SK-N-SH (cell line): ENCODE data around the gene DIAPH2. TPM values are rescaled to one million over a fixed set of nuclear protein-coding genes. Genes with fewer than 3 reads are reported as not detected.
"Not testable (repeated sequence)": the region's sequence is repeated elsewhere in the genome, so short reads cannot be mapped to it uniquely, and the experiment has no call there.

Source experiments
- CTCF ChIA-PET: fragments of 300-600, 350-600 bp; formaldehyde crosslinking; extraction: SDS; loops from one replicate; lab custom pipeline; 2021; lab: Yijun Ruan, JAX
- POLR2A ChIA-PET: fragments of 350-600 bp; sonication (Branson Sonifier 250); formaldehyde crosslinking; extraction: SDS; loops from one replicate; lab custom pipeline; 2020; ENCODE audit warnings: antibody characterized with exemption, inconsistent platforms; lab: Yijun Ruan, JAX
- DNase-seq: peaks from one replicate; pipeline ENCODE4 v3.0.0; 2012
- H2AFZ ChIP-seq: fragments of 200-600 bp; sonication (generic); 2 replicates; pipeline ENCODE4 v1.8.1; 2016; ENCODE audit warnings: antibody characterized with exemption, mild to moderate bottlenecking, low read depth
- H3F3A ChIP-seq: fragments of 200-600 bp; sonication (generic); replicated peaks from 2 replicates; pipeline ENCODE3; 2016; ENCODE audit warnings: antibody characterized with exemption, mild to moderate bottlenecking; ENCODE audit not compliant: insufficient read depth
- H3K27ac ChIP-seq, 2 experiments: fragments of 200-500 bp in 1 of 2; fragments of 200-600 bp in 1 of 2; sonication (Bioruptor generic) in 1 of 2; sonication (generic), shearing (Covaris generic) in 1 of 2; 2 replicates each; pipeline versions ENCODE4 v1.5.1 to v1.6.1; 2014 to 2016; ENCODE audit warnings: low read depth in 2 of 2, inconsistent platforms in 1 of 2, low read length in 1 of 2, mild to moderate bottlenecking in 1 of 2, mixed read lengths in 1 of 2
- H3K27me3 ChIP-seq: fragments of 200-600 bp; sonication (generic), shearing (Covaris generic); 2 replicates; pipeline ENCODE4 v1.6.1; 2016; ENCODE audit warnings: mixed run types; ENCODE audit not compliant: insufficient read depth
- H3K36me3 ChIP-seq, 2 experiments: fragments of 200-500 bp in 1 of 2; fragments of 200-600 bp in 1 of 2; sonication (Bioruptor generic) in 1 of 2; sonication (generic) in 1 of 2; replicated peaks in 1 of 2; 2 replicates each; pipeline versions ENCODE3 to v1.5.1; 2014 to 2016; ENCODE audit warnings: low read length in 1 of 2, mild to moderate bottlenecking in 1 of 2; ENCODE audit not compliant: insufficient read depth in 2 of 2, control insufficient read depth in 1 of 2
- H3K4me1 ChIP-seq, 2 experiments: fragments of 200-500 bp in 1 of 2; fragments of 200-600 bp in 1 of 2; sonication (Bioruptor generic) in 1 of 2; sonication (generic), shearing (Covaris generic) in 1 of 2; 2 replicates each; pipeline versions ENCODE4 v1.5.1 to v1.6.1; 2014 to 2016; ENCODE audit warnings: low read depth in 1 of 2, low read length in 1 of 2, mixed run types in 1 of 2; ENCODE audit not compliant: insufficient read depth in 2 of 2, control insufficient read depth in 1 of 2
- H3K4me2 ChIP-seq: fragments of 200-600 bp; sonication (generic), shearing (Covaris generic); 2 replicates; pipeline ENCODE4 v1.6.1; 2017; ENCODE audit warnings: mixed run types
- H3K4me3 ChIP-seq, 2 experiments: fragments of 200-500 bp in 1 of 2; fragments of 200-600 bp in 1 of 2; sonication (Bioruptor generic) in 1 of 2; sonication (generic), shearing (Covaris generic) in 1 of 2; 2 replicates each; pipeline versions ENCODE4 v1.5.1 to v1.8.1; 2014 to 2016; ENCODE audit warnings: low read depth in 2 of 2, inconsistent platforms in 1 of 2, low read length in 1 of 2, mild to moderate bottlenecking in 1 of 2, mixed read lengths in 1 of 2, moderate library complexity in 1 of 2
- H3K79me2 ChIP-seq: fragments of 200-600 bp; sonication (generic); 2 replicates; pipeline ENCODE4 v1.8.1; 2017; ENCODE audit warnings: mild to moderate bottlenecking; ENCODE audit not compliant: insufficient read depth
- H3K9ac ChIP-seq: fragments of 200-600 bp; sonication (generic); 2 replicates; pipeline ENCODE4 v1.6.1; 2017; ENCODE audit warnings: mixed run types
- H3K9me2 ChIP-seq: fragments of 200-600 bp; sonication (generic); 2 replicates; pipeline ENCODE4 v1.6.1; 2017; ENCODE audit warnings: mixed run types
- H3K9me3 ChIP-seq: fragments of 200-600 bp; sonication (generic); 2 replicates; pipeline ENCODE4 v1.6.1; 2017; ENCODE audit warnings: mixed run types, mild to moderate bottlenecking, moderate library complexity
- H4K20me1 ChIP-seq: fragments of 200-600 bp; sonication (generic); 2 replicates; pipeline ENCODE4 v1.6.1; 2017; ENCODE audit warnings: mild to moderate bottlenecking, mixed run types; ENCODE audit not compliant: insufficient read depth
- ELF1 ChIP-seq: IDR thresholded peaks from 2 replicates; pipeline ENCODE4 v1.4.0; 2012
- FOXJ3 ChIP-seq: sonication (generic); formaldehyde crosslinking; IDR thresholded peaks from 2 replicates; pipeline ENCODE4 v1.5.1; 2020; ENCODE audit warnings: mild to moderate bottlenecking, missing genetic modification reagents
- FOXM1 ChIP-seq: IDR thresholded peaks from 2 replicates; pipeline ENCODE4 v1.4.0; 2012; ENCODE audit warnings: low read depth, mild to moderate bottlenecking
- GABPA ChIP-seq: IDR thresholded peaks from 2 replicates; pipeline ENCODE4 v1.4.0; 2012; ENCODE audit warnings: low read depth, mild to moderate bottlenecking
- JUND ChIP-seq: IDR thresholded peaks from 2 replicates; pipeline ENCODE4 v1.4.0; 2012
- MEF2A ChIP-seq: IDR thresholded peaks from 2 replicates; pipeline ENCODE4 v1.4.0; 2012; ENCODE audit warnings: low read depth, borderline replicate concordance
- MXI1 ChIP-seq: IDR thresholded peaks from 2 replicates; pipeline ENCODE4 v1.6.1; 2012; ENCODE audit warnings: mild to moderate bottlenecking, low read depth, low read length, improper control_type of control experiment
- NFIC ChIP-seq: IDR thresholded peaks from 2 replicates; pipeline ENCODE4 v1.4.0; 2012; ENCODE audit warnings: borderline replicate concordance
- RCOR1 ChIP-seq: fragments of 150-350 bp; IDR thresholded peaks from 2 replicates; pipeline ENCODE4 v1.6.1; 2017; ENCODE audit warnings: antibody characterized with exemption, low read length
- RXRA ChIP-seq: IDR thresholded peaks from 2 replicates; pipeline ENCODE4 v1.4.0; 2012; ENCODE audit warnings: low read depth, mild to moderate bottlenecking, borderline replicate concordance
- SIN3A ChIP-seq: IDR thresholded peaks from 2 replicates; pipeline ENCODE4 v1.6.1; 2012; ENCODE audit warnings: low read depth, mild to moderate bottlenecking, low read length, moderate library complexity, borderline replicate concordance
- TEAD4 ChIP-seq: IDR thresholded peaks from 2 replicates; pipeline ENCODE4 v1.4.0; 2012; ENCODE audit warnings: mild to moderate bottlenecking, borderline replicate concordance; ENCODE audit not compliant: insufficient read depth
- WGBS: methylation state at CpG from one replicate; pipeline ENCODE4 v1.1.6; 2017; ENCODE audit warnings: low lambda C conversion rate; 5-methylcytosine and 5-hydroxymethylcytosine counted together
- polyA plus RNA-seq, 3 experiments: library from polyadenylated mRNA; depleted of rRNA; stranded (reverse); fragments of >200 nt; gene quantifications; 2 replicates each; pipeline ENCODE4 v1.2.3, GENCODE V29; 2012
- TF ChIP-seq, protein P1 (sequence below): fragments of 200-600 bp; sonication (generic); IDR thresholded peaks from 2 replicates; pipeline ENCODE4 v1.6.1; 2017; ENCODE audit warnings: antibody characterized with exemption, mild to moderate bottlenecking, moderate library complexity

DIAPH2 gene
- polyA plus RNA-seq, 1 of the 3 experiments (the other 2 are of a cell fraction) = 1.1 TPM

DNA sequence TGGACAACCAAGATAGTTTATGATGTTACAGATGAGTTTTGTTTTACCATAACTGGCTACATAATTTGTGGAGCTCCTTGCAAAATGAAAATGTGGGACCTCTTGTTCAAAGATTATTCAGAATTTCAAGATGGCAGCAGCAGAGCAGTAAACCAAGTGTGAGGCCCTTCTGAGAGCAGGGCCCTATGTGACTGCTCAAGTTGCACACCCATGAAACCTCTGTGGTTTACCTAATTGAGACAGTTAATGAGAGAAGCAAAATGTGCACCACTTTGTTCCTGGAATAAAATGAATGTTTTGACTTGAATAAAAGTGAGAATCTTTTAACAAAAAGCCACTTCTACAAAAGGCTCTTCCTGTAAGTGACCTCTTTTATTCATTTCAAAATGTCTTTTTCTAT, 718.3 kb downstream of the DIAPH2 start:
- H2AFZ ChIP-seq = no peak overlapping the region
- H3K9me3 ChIP-seq = no peaks in the 10 kb centered on the region
- no peaks in the 10 kb centered on the region for H3K27me3 ChIP-seq
- no peaks in the 10 kb centered on the region for H3K79me2 ChIP-seq
- H3K36me3 ChIP-seq = no peaks in the 10 kb centered on the region
- no peaks in the 10 kb centered on the region for H4K20me1 ChIP-seq
- H3K4me3 ChIP-seq = no peak overlapping the region
- H3F3A ChIP-seq = no peaks in the 10 kb centered on the region
- no peak for DNase-seq
- no peak overlapping the region for H3K27ac ChIP-seq
- POLR2A ChIA-PET = no interaction called here
- H3K9ac ChIP-seq = no peak overlapping the region
- no peaks in the 10 kb centered on the region for H3K4me1 ChIP-seq
- H3K4me2 ChIP-seq = no peak overlapping the region
- TF ChIP-seq JUND = no peak
- TF ChIP-seq, protein P1, sequence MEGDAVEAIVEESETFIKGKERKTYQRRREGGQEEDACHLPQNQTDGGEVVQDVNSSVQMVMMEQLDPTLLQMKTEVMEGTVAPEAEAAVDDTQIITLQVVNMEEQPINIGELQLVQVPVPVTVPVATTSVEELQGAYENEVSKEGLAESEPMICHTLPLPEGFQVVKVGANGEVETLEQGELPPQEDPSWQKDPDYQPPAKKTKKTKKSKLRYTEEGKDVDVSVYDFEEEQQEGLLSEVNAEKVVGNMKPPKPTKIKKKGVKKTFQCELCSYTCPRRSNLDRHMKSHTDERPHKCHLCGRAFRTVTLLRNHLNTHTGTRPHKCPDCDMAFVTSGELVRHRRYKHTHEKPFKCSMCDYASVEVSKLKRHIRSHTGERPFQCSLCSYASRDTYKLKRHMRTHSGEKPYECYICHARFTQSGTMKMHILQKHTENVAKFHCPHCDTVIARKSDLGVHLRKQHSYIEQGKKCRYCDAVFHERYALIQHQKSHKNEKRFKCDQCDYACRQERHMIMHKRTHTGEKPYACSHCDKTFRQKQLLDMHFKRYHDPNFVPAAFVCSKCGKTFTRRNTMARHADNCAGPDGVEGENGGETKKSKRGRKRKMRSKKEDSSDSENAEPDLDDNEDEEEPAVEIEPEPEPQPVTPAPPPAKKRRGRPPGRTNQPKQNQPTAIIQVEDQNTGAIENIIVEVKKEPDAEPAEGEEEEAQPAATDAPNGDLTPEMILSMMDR = no peak
- TF ChIP-seq MXI1 = no peak
- TF ChIP-seq MEF2A = no peak
- no peak for TF ChIP-seq SIN3A
- TF ChIP-seq ELF1 = no peak
- TF ChIP-seq RXRA = no peak
- TF ChIP-seq RCOR1 = no peak
- no peak for TF ChIP-seq TEAD4
- TF ChIP-seq NFIC = no peak
- no peak for TF ChIP-seq FOXJ3 (CRISPR knock-in tag)
- CTCF ChIA-PET = no interaction called here
- H3K9me2 ChIP-seq = no peaks in the 10 kb centered on the region

GRCh38 chrX:97405031-97405660, 720.5 kb downstream of the DIAPH2 start:
- Histone ChIP-seq H3K9me2 (no peaks in the 10 kb centered on the region), H3F3A (no peaks in the 10 kb centered on the region), H3K9me3 (no peaks in the 10 kb centered on the region), H3K79me2 (no peaks in the 10 kb centered on the region), H3K4me2 (no peak overlapping the region), H2AFZ (no peak overlapping the region), H3K4me1 (no peaks in the 10 kb centered on the region), H3K36me3 (no peaks in the 10 kb centered on the region), H3K9ac (no peak overlapping the region), H3K27me3 (no peaks in the 10 kb centered on the region), H3K4me3 (no peak overlapping the region), H4K20me1 (no peaks in the 10 kb centered on the region), H3K27ac (no peak overlapping the region)
- 52% methylated on average over 4 of the region's 4 CpGs for WGBS
- CTCF ChIA-PET = no interaction called here
- POLR2A ChIA-PET = no interaction called here
- TF ChIP-seq FOXM1 (no peak), GABPA (no peak)
- DNase-seq = no peak

DNA sequence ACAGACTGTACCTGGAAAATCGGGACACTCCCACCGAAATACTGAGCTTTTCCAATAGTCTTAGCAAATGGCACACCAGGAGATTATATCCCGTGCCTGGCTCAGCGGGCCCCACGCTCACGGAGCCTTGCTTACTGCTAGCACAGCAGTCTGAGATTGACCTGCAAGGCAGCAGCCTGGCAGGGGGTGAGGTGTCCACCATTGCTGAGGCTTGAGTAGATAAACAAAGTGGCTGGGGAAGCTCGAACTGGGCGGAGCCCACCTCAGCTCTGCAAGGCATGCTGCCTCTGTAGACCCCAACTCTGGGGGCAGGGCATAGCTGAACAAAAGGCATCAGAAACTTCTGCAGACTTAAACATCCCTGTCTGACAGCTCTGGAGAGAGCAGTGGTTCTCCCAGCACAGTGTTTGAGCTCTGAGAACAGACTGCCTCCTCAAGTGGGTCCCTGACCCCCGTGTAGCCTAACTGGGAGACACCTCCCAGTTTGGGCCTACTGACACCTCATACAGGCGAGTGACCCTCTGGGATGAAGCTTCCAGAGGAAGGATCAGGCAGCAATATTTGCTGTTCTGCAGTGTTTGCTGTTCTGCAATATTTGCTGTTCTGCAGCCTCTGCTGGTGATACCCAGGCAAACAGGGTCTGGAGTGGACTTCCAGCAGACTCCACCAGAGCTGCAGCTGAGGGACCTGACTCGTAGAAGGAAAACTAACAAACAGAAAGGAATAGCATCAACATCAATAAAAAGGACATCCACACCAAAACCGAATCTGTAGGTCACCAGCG, 725.2 kb downstream of the DIAPH2 start:
- H3K4me3 ChIP-seq, H3K9ac ChIP-seq, DNase-seq, POLR2A ChIA-PET, H3K4me1 ChIP-seq, H3K27me3 ChIP-seq, H3F3A ChIP-seq, H3K27ac ChIP-seq, H3K36me3 ChIP-seq, H3K4me2 ChIP-seq, H3K9me2 ChIP-seq, H4K20me1 ChIP-seq, H3K79me2 ChIP-seq, H3K9me3 ChIP-seq, CTCF ChIA-PET, H2AFZ ChIP-seq: not testable (repeated sequence)
- WGBS = 51% methylated on average over 5 of the region's 13 CpGs
